Brain microvascular endothelial cell (primary cell): ENCODE data around the gene MERTK.
"Not testable (repeated sequence)": the region's sequence is repeated elsewhere in the genome, so short reads cannot be mapped to it uniquely, and the experiment has no call there.

Experiments used
- DNase-seq: peaks from one replicate; pipeline ENCODE4 v3.0.0-alpha.2; 2020
- H3K27ac ChIP-seq: fragments of 250-450 bp; sonication (Bioruptor Pico); 2 replicates; pipeline ENCODE4 v1.5.1; 2020; ENCODE audit warnings: mild to moderate bottlenecking, moderate library complexity
- H3K27me3 ChIP-seq: fragments of 250-450 bp; sonication (Bioruptor Pico); replicated peaks from 2 replicates; pipeline ENCODE4 v1.5.1; 2020; ENCODE audit warnings: mild to moderate bottlenecking
- H3K36me3 ChIP-seq: fragments of 250-450 bp; sonication (Bioruptor Pico); replicated peaks from 2 replicates; pipeline ENCODE4 v1.5.1; 2020; ENCODE audit warnings: mild to moderate bottlenecking
- H3K4me3 ChIP-seq: 2 replicates; pipeline ENCODE4 v1.5.1; 2011; ENCODE audit warnings: low read depth, mild to moderate bottlenecking, control low read depth, low read length, moderate library complexity
- CTCF ChIP-seq: IDR thresholded peaks from 2 replicates; pipeline ENCODE4 v1.5.1; 2011; ENCODE audit warnings: low read depth, mild to moderate bottlenecking, moderate library complexity, low read length, control low read depth, inconsistent platforms; ENCODE audit errors: missing control alignments
- in situ Hi-C: cut with HindIII; loops from 2 replicates; pipeline ENCODE4 v1.10.0; 2017; ENCODE audit warnings: low sequenced_read_pairs, low pct_ligation_motif_present

Gene MERTK

GRCh38 chr2:111897924-111898702, at the start of gene MERTK:
Gene MERTK, plus strand, starts transcription at chr2:111898607. Its CDS starts 129 bp downstream, at chr2:111898736.
- TF ChIP-seq CTCF: peak; percentile 50
- in situ Hi-C loops: loop anchor here (25.0 kb wide), 1 partner anchor 139 kb away; no protein-coding TSS in a partner anchor
- Histone ChIP-seq H3K4me3 (peak within 1 kb of the TSS; percentile 63), H3K27ac (no peak within 1 kb of the TSS), H3K27me3 (peaks cover 11% of the 10 kb centered on the region), H3K36me3 (no peaks in the 10 kb centered on the region)
- DNase-seq: no peak

GRCh38 chr2:111850646-111851045, 47.8 kb upstream of the MERTK start:
- DNase-seq: peak; percentile 54

GRCh38 chr2:111852544-111852943, 45.9 kb upstream of the MERTK start:
- H3K27ac ChIP-seq, in situ Hi-C loops, H3K27me3 ChIP-seq, H3K36me3 ChIP-seq, H3K4me3 ChIP-seq: not testable (repeated sequence)
- DNase-seq: peak; percentile 23

More at GRCh38 chr2:111850646-111851045, 47.8 kb upstream of the MERTK start:
- H3K4me3 ChIP-seq, H3K27ac ChIP-seq, in situ Hi-C loops, H3K27me3 ChIP-seq, H3K36me3 ChIP-seq: not testable (repeated sequence)
- peak; percentile 54 for TF ChIP-seq CTCF

GRCh38 chr2:111860005-111860404, 38.4 kb upstream of the MERTK start:
- H3K4me3 ChIP-seq, in situ Hi-C loops, DNase-seq, H3K36me3 ChIP-seq, H3K27ac ChIP-seq, H3K27me3 ChIP-seq: not testable (repeated sequence)

GRCh38 chr2:111865124-111865523, 33.3 kb upstream of the MERTK start:
- H3K27me3 ChIP-seq, in situ Hi-C loops, H3K36me3 ChIP-seq, H3K4me3 ChIP-seq, H3K27ac ChIP-seq, DNase-seq: not testable (repeated sequence)

GRCh38 chr2:111872806-111873205, 25.6 kb upstream of the MERTK start:
- H3K27me3 ChIP-seq, H3K4me3 ChIP-seq, DNase-seq, in situ Hi-C loops, H3K27ac ChIP-seq, H3K36me3 ChIP-seq: not testable (repeated sequence)

- in situ Hi-C loops: loop anchor here (25.0 kb wide), 1 partner anchor 153 kb away; no protein-coding TSS in a partner anchor
Observed at GRCh38 chr2:111883661-111884591, 14.5 kb upstream of the MERTK start, which contains the start of gene ANAPC1. Gene ANAPC1, minus strand, starts transcription at chr2:111884193. Its CDS starts 3,368 bp downstream, at chr2:111880825.

More at GRCh38 chr2:111883661-111884591, 14.5 kb upstream of the MERTK start, which contains the start of gene ANAPC1:
- peak; percentile 74 for DNase-seq
- peak within 1 kb of the TSS; percentile 51 for H3K27ac ChIP-seq
- no peaks in the 10 kb centered on the region for H3K27me3 ChIP-seq
- TF ChIP-seq CTCF: no peak
- peak within 1 kb of the TSS; percentile 95 for H3K4me3 ChIP-seq
- no peaks in the 10 kb centered on the region for H3K36me3 ChIP-seq
